HG03039 (cell line): ENCODE results near the gene TLX1.

Experiments
- ATAC-seq: cut with Tn5 transposase; IDR thresholded peaks from one replicate; pipeline ENCODE4 v1.9.1; 2021; ENCODE audit warnings: mild to moderate bottlenecking, moderate library complexity; ENCODE audit not compliant: unreplicated experiment

The TLX1 gene

GRCh38 chr10:101111547-101111946 is 19.6 kb upstream of the TLX1 start:
- no peak for ATAC-seq

GRCh38 chr10:101112799-101113594 is 18.1 kb upstream of the TLX1 start:
- no peak for ATAC-seq

GRCh38 chr10:101113890-101114403 is 17.2 kb upstream of the TLX1 start:
- no peak for ATAC-seq

GRCh38 chr10:101114646-101115045 is 16.5 kb upstream of the TLX1 start:
- ATAC-seq: no peak

GRCh38 chr10:101116754-101117153 is 14.3 kb upstream of the TLX1 start:
- no peak for ATAC-seq

- ATAC-seq: no peak
These were observed 13.1 kb upstream of the TLX1 start for GRCh38 chr10:101118031-101118430.

- no peak for ATAC-seq
These were observed 10.6 kb upstream of the TLX1 start for GRCh38 chr10:101120520-101120883.

- ATAC-seq: no peak
These were observed 10.0 kb upstream of the TLX1 start for GRCh38 chr10:101120884-101121653.

- ATAC-seq: no peak
These were observed 9.5 kb upstream of the TLX1 start for GRCh38 chr10:101121654-101122031.

- ATAC-seq: no peak
These were observed 8.6 kb upstream of the TLX1 start for GRCh38 chr10:101122270-101123084.

GRCh38 chr10:101123085-101123814 is 7.8 kb upstream of the TLX1 start:
- no peak for ATAC-seq

GRCh38 chr10:101123815-101124617 is 7.1 kb upstream of the TLX1 start:
- ATAC-seq: no peak

- no peak for ATAC-seq
These were observed 6.2 kb upstream of the TLX1 start for GRCh38 chr10:101124933-101125332.

- ATAC-seq: no peak
These were observed 4.1 kb upstream of the TLX1 start for GRCh38 chr10:101126684-101127628.

GRCh38 chr10:101130141-101130540 is 959 bp upstream of the TLX1 start:
- no peak for ATAC-seq

- no peak for ATAC-seq
These were observed 999 bp downstream of the TLX1 start for GRCh38 chr10:101131962-101132635.

- no peak for ATAC-seq
These were observed 1.8 kb downstream of the TLX1 start for GRCh38 chr10:101132636-101133473.
